Sigmoid colon (tissue), 7 donors: Measurements from ENCODE around the gene CAPN5. TPM values are rescaled to one million over a fixed set of nuclear protein-coding genes. Genes with fewer than 3 reads are reported as not detected.

Experiments used
- DNase-seq: peaks from one replicate; pipeline ENCODE4 v3.0.0-alpha.2; 2019
- H3K27ac ChIP-seq, 4 donors: fragments of 200-600 bp; sonication (generic); one replicate each; pipeline ENCODE4 v1.5.1; 2016 to 2019; ENCODE audit warnings: mild to moderate bottlenecking in 1 of 4
- H3K27me3 ChIP-seq, 3 donors: fragments of 200-600 bp; sonication (generic); one replicate each; pipeline ENCODE4 v1.5.1; 2019; ENCODE audit warnings: mild to moderate bottlenecking in 1 of 3
- H3K36me3 ChIP-seq, 4 donors: fragments of 200-600 bp; sonication (generic); one replicate each; pipeline ENCODE4 v1.5.1; 2016 to 2019
- H3K4me1 ChIP-seq, 4 donors: fragments of 200-600 bp; sonication (generic); one replicate each; pipeline ENCODE4 v1.5.1; 2017 to 2019
- H3K4me3 ChIP-seq, 4 donors: fragments of 200-600 bp; sonication (generic); one replicate each; pipeline ENCODE4 v1.5.1; 2017 to 2019; ENCODE audit warnings: mild to moderate bottlenecking in 2 of 4, moderate library complexity in 1 of 4
- H3K9me3 ChIP-seq, 4 donors: fragments of 200-600 bp in 3 of 4; sonication (generic) in 3 of 4; one replicate each; pipeline versions ENCODE4 v1.5.1 to v1.6.1; 2013 to 2019
- CTCF ChIP-seq, 4 experiments: fragments of 450-650 bp in 3 of 4; fragments of 200-600 bp in 1 of 4; IDR thresholded peaks; one replicate each; pipeline ENCODE4 v1.5.1; 2016 to 2019; ENCODE audit warnings: antibody characterized with exemption in 4 of 4, mild to moderate bottlenecking in 3 of 4, moderate library complexity in 2 of 4
- EP300 ChIP-seq, 4 donors: sonication (generic); formaldehyde crosslinking; IDR thresholded peaks; one replicate each; pipeline ENCODE4 v1.6.1; 2017; ENCODE audit warnings: antibody characterized with exemption in 4 of 4
- POLR2A ChIP-seq, 2 donors: fragments of 450-650 bp; IDR thresholded peaks; one replicate each; pipeline ENCODE4 v1.6.1; 2016; ENCODE audit warnings: antibody characterized with exemption in 2 of 2, mild to moderate bottlenecking in 2 of 2, moderate library complexity in 2 of 2
- POLR2AphosphoS5 ChIP-seq, 4 donors: sonication (generic); formaldehyde crosslinking; IDR thresholded peaks; one replicate each; pipeline ENCODE4 v1.6.1; 2017; ENCODE audit warnings: antibody characterized with exemption in 4 of 4
- WGBS, 2 donors: extraction: QIAGEN DNeasy Blood & Tissue Kit; methylation state at CpG; one replicate each; pipeline ENCODE4 v1.1.7; 2013; 5-methylcytosine and 5-hydroxymethylcytosine counted together
- intact Hi-C: fragments of 100-400 bp; cut with DNase I; formaldehyde crosslinking; loops from one replicate; pipeline ENCODE4 v1.15.1; 2023
- polyA plus RNA-seq, 3 donors: library from polyadenylated mRNA; stranded (reverse); fragments of 200-250 nt; gene quantifications; one replicate each; pipeline ENCODE4 v1.2.3, GENCODE V29; 2013
- total RNA-seq, 4 donors: library from RNA; depleted of rRNA; stranded (reverse); fragments of >200 nt; gene quantifications; one replicate each; pipeline ENCODE4 v1.1.0, GENCODE V29; 2016
- donor health status: healthy with polysubstance abuse.
- donor health status: Bipolar disorder and iron deficiency.
- donor health status: healthy.

The CAPN5 gene
- total and polyA plus RNA-seq, 7 donors = 4.1 to 110 (median 12.5) TPM

GRCh38 chr11:77115956-77116355, 49.2 kb downstream of the CAPN5 start:
- 92 to 93% methylated on average over 15 of the region's 15 CpGs for WGBS, 2 donors
- Histone ChIP-seq H3K27me3 (no peaks in the 10 kb centered on the region), H3K4me3 (no peak overlapping the region), H3K9me3 (no peaks in the 10 kb centered on the region), H3K4me1 (no peaks in the 10 kb centered on the region), H3K27ac (no peak overlapping the region), H3K36me3 (peaks cover 0 to 32% (median 2%) of the 10 kb centered on the region in 4 donors)
- no peak for DNase-seq
- TF ChIP-seq CTCF (IDR thresholded peaks at IDR 0.05) (no peak), POLR2AphosphoS5 (IDR thresholded peaks at IDR 0.05) (no peak), POLR2A (IDR thresholded peaks at IDR 0.05) (no peak), EP300 (IDR thresholded peaks at IDR 0.05) (no peak)
- intact Hi-C loops = no loop called here

- Histone ChIP-seq H3K4me3 (no peak overlapping the region), H3K27me3 (no peaks in the 10 kb centered on the region), H3K9me3 (no peaks in the 10 kb centered on the region), H3K27ac (no peak overlapping the region), H3K4me1 (no peaks in the 10 kb centered on the region), H3K36me3 (peaks cover 0 to 46% (median 2%) of the 10 kb centered on the region in 4 donors)
- DNase-seq = no peak
- intact Hi-C loops = no loop called here
- WGBS, 2 donors = 86 to 87% methylated on average over 7 of the region's 7 CpGs
- TF ChIP-seq EP300 (IDR thresholded peaks at IDR 0.05) (no peak), POLR2AphosphoS5 (IDR thresholded peaks at IDR 0.05) (no peak), POLR2A (IDR thresholded peaks at IDR 0.05) (no peak), CTCF (IDR thresholded peaks at IDR 0.05) (no peak)
Measured at GRCh38 chr11:77117492-77117891, 50.7 kb downstream of the CAPN5 start.

GRCh38 chr11:77118086-77118485, 51.3 kb downstream of the CAPN5 start:
- Histone ChIP-seq H3K9me3 (no peaks in the 10 kb centered on the region), H3K36me3 (peaks cover 0 to 50% (median 2%) of the 10 kb centered on the region in 4 donors), H3K27me3 (no peaks in the 10 kb centered on the region), H3K4me1 (no peaks in the 10 kb centered on the region), H3K27ac (no peak overlapping the region), H3K4me3 (no peak overlapping the region)
- no peak for DNase-seq
- 93 to 94% methylated on average over 17 of the region's 17 CpGs for WGBS, 2 donors
- intact Hi-C loops = no loop called here
- no peak for TF ChIP-seq EP300 (IDR thresholded peaks at IDR 0.05)
- no peak for TF ChIP-seq POLR2AphosphoS5 (IDR thresholded peaks at IDR 0.05)
- no peak for TF ChIP-seq CTCF (IDR thresholded peaks at IDR 0.05)
- TF ChIP-seq POLR2A (IDR thresholded peaks at IDR 0.05) = no peak

- no peaks in the 10 kb centered on the region for H3K27me3 ChIP-seq
- H3K4me1 ChIP-seq = no peaks in the 10 kb centered on the region
- TF ChIP-seq CTCF (IDR thresholded peaks at IDR 0.05) = no peak
- WGBS, 2 donors = 90 to 95% methylated on average over 12 of the region's 12 CpGs
- no peak overlapping the region for H3K27ac ChIP-seq
- no peak for DNase-seq
- peaks cover 0 to 53% (median 2%) of the 10 kb centered on the region in 4 donors for H3K36me3 ChIP-seq
- H3K4me3 ChIP-seq = no peak overlapping the region
- no peaks in the 10 kb centered on the region for H3K9me3 ChIP-seq
- intact Hi-C loops = no loop called here
Measured at GRCh38 chr11:77118971-77119370, 52.2 kb downstream of the CAPN5 start.

- DNase-seq = no peak
- WGBS, 2 donors = 94 to 95% methylated on average over 9 of the region's 9 CpGs
- Histone ChIP-seq H3K4me1 (no peaks in the 10 kb centered on the region), H3K4me3 (no peak overlapping the region), H3K36me3 (peaks cover 0 to 53% (median 2%) of the 10 kb centered on the region in 4 donors), H3K27me3 (no peaks in the 10 kb centered on the region), H3K9me3 (no peaks in the 10 kb centered on the region), H3K27ac (no peak overlapping the region)
- intact Hi-C loops = no loop called here
- TF ChIP-seq POLR2A (IDR thresholded peaks at IDR 0.05) (no peak), POLR2AphosphoS5 (IDR thresholded peaks at IDR 0.05) (no peak), CTCF (IDR thresholded peaks at IDR 0.05) (no peak), EP300 (IDR thresholded peaks at IDR 0.05) (no peak)
Measured at GRCh38 chr11:77119531-77119936, 52.8 kb downstream of the CAPN5 start.
